OCI-LY3 (cell line): ENCODE results near the gene KCNAB3.
"Not testable (repeated sequence)": the region's sequence is repeated elsewhere in the genome, so short reads cannot be mapped to it uniquely, and the experiment has no call there.

Experiments used
- H2AFZ ChIP-seq: fragments of 200-600, 300-600 bp; shearing (Covaris generic); 2 replicates; pipeline ENCODE4 v1.6.0; 2014; ENCODE audit warnings: antibody characterized with exemption, low read depth, low read length
- H3K27ac ChIP-seq: fragments of 200-600, 300-600 bp; sonication (generic); 2 replicates; pipeline ENCODE4 v1.5.1; 2014; ENCODE audit warnings: mild to moderate bottlenecking, low read length, moderate library complexity, mixed read lengths
- H3K27me3 ChIP-seq: fragments of 200-600, 300-600 bp; sonication (generic); 2 replicates; pipeline ENCODE4 v1.6.1; 2014; ENCODE audit warnings: low read depth, low read length, mixed read lengths
- H3K36me3 ChIP-seq: fragments of 200-600, 300-600 bp; sonication (generic); replicated peaks from 2 replicates; pipeline ENCODE3; 2014; ENCODE audit warnings: low read depth, low read length, mixed read lengths
- H3K4me1 ChIP-seq: fragments of 300-600, 200-600 bp; sonication (generic); 2 replicates; pipeline ENCODE4 v1.6.1; 2014; ENCODE audit warnings: low read length, mixed read lengths
- H3K4me2 ChIP-seq: fragments of 200-600, 300-600 bp; sonication (generic); 2 replicates; pipeline ENCODE4 v1.6.1; 2014; ENCODE audit warnings: low read length, mixed read lengths
- H3K4me3 ChIP-seq: fragments of 300-600, 200-600 bp; sonication (generic); 2 replicates; pipeline ENCODE4 v1.5.1; 2014; ENCODE audit warnings: antibody characterized with exemption, mild to moderate bottlenecking, low read length, moderate library complexity
- H3K79me2 ChIP-seq: fragments of 300-600, 200-600 bp; shearing (Covaris generic); 2 replicates; pipeline ENCODE4 v1.6.1; 2014; ENCODE audit warnings: mild to moderate bottlenecking, low read length, mixed read lengths
- H3K9ac ChIP-seq: fragments of 300-600, 200-600 bp; shearing (Covaris generic); 2 replicates; pipeline ENCODE4 v1.6.0; 2014; ENCODE audit warnings: mild to moderate bottlenecking, low read length, moderate library complexity
- H3K9me3 ChIP-seq: fragments of 200-600, 300-600 bp; shearing (Covaris generic); 2 replicates; pipeline ENCODE4 v1.6.1; 2014; ENCODE audit warnings: low read length, mixed read lengths; ENCODE audit not compliant: insufficient read depth
- H4K20me1 ChIP-seq: fragments of 200-600, 300-600 bp; sonication (generic); 2 replicates; pipeline ENCODE4 v1.6.1; 2016; ENCODE audit warnings: low read length, mixed read lengths; ENCODE audit not compliant: insufficient read depth
- CTCF ChIP-seq: fragments of 200-600, 300-600 bp; sonication (generic); IDR thresholded peaks from 2 replicates; pipeline ENCODE4 v1.5.1; 2014; ENCODE audit warnings: antibody characterized with exemption, low read length, low read depth
- EZH2phosphoT487 ChIP-seq: fragments of 200-600 bp; shearing (Covaris generic); IDR thresholded peaks from 2 replicates; pipeline ENCODE4 v1.6.1; 2018; ENCODE audit warnings: antibody characterized with exemption, mixed run types, low read depth

Gene KCNAB3

GRCh38 chr17:7955414-7956227 lies 26.0 kb upstream of the KCNAB3 start:
- Histone ChIP-seq H3K9ac (no peak overlapping the region), H4K20me1 (no peaks in the 10 kb centered on the region), H3K4me3 (no peak overlapping the region), H2AFZ (no peak overlapping the region), H3K36me3 (no peaks in the 10 kb centered on the region), H3K27me3 (no peaks in the 10 kb centered on the region), H3K4me1 (peaks cover 31% of the 10 kb centered on the region), H3K27ac (no peak overlapping the region), H3K4me2 (no peak overlapping the region), H3K9me3 (no peaks in the 10 kb centered on the region), H3K79me2 (no peaks in the 10 kb centered on the region)
- TF ChIP-seq CTCF (no peak), EZH2phosphoT487 (no peak)

- not testable (repeated sequence) for H3K9ac ChIP-seq, H3K36me3 ChIP-seq, H3K27me3 ChIP-seq, H3K27ac ChIP-seq, H3K79me2 ChIP-seq, H3K4me3 ChIP-seq, H2AFZ ChIP-seq, H3K9me3 ChIP-seq, H3K4me2 ChIP-seq, H4K20me1 ChIP-seq
- peaks cover 31% of the 10 kb centered on the region for H3K4me1 ChIP-seq
Observed at GRCh38 chr17:7953266-7953665, 23.6 kb upstream of the KCNAB3 start.

GRCh38 chr17:7951143-7951792 lies 21.6 kb upstream of the KCNAB3 start:
- Histone ChIP-seq H3K27ac (peak overlapping the region; percentile 14; the same call in 1 of the 2 replicates), H3K36me3 (peaks cover 4% of the 10 kb centered on the region), H3K4me2 (peak overlapping the region; percentile 39), H3K9me3 (no peaks in the 10 kb centered on the region), H3K4me1 (peaks cover 28% of the 10 kb centered on the region), H3K79me2 (no peaks in the 10 kb centered on the region), H4K20me1 (no peaks in the 10 kb centered on the region), H3K27me3 (no peaks in the 10 kb centered on the region), H3K4me3 (no peak overlapping the region), H2AFZ (no peak overlapping the region), H3K9ac (no peak overlapping the region)
- TF ChIP-seq EZH2phosphoT487 (no peak), CTCF (no peak)

GRCh38 chr17:7950578-7950977 lies 20.9 kb upstream of the KCNAB3 start:
- Histone ChIP-seq H3K79me2 (no peaks in the 10 kb centered on the region), H2AFZ (no peak overlapping the region), H3K27ac (no peak overlapping the region), H3K9ac (no peak overlapping the region), H3K9me3 (no peaks in the 10 kb centered on the region), H3K4me2 (no peak overlapping the region), H3K27me3 (no peaks in the 10 kb centered on the region), H3K4me1 (peaks cover 24% of the 10 kb centered on the region), H3K36me3 (peaks cover 9% of the 10 kb centered on the region), H3K4me3 (no peak overlapping the region), H4K20me1 (no peaks in the 10 kb centered on the region)
- no peak for TF ChIP-seq EZH2phosphoT487
- TF ChIP-seq CTCF: no peak
